Panc1 (cell line): ENCODE data around the gene ISLR. TPM values are rescaled to one million over a fixed set of nuclear protein-coding genes. Genes with fewer than 3 reads are reported as not detected.

Experiments used
- ATAC-seq: fragments of 200-7000 bp; cut with Tn5 transposase; 2 replicates; pipeline ENCODE4 v1.9.1; 2020; ENCODE audit warnings: mild to moderate bottlenecking, moderate library complexity
- BruUV-seq: library from RNA; stranded (reverse); fragments of 400-500 nt; replicated peaks from 2 replicates; lab custom pipeline; 2021; lab: Mats Ljungman, UMichigan
- CTCF ChIA-PET: fragments of 300-600 bp; sonication (Branson Sonifier 250); formaldehyde crosslinking; loops from one replicate; lab custom pipeline; 2022; ENCODE audit warnings: antibody characterized with exemption; lab: Charles Lee
- POLR2A ChIA-PET: fragments of 300-600 bp; sonication (Branson Sonifier 250); formaldehyde crosslinking; loops from one replicate; lab custom pipeline; 2022; ENCODE audit warnings: antibody characterized with exemption; lab: Charles Lee
- DNase-seq: peaks from one replicate; pipeline ENCODE4 v3.0.0-alpha.2; 2010; ENCODE audit warnings: low read depth, low spot score
- H3K27ac ChIP-seq: 2 replicates; pipeline ENCODE4 v1.5.1; 2011; ENCODE audit warnings: mild to moderate bottlenecking, low read length, inconsistent platforms
- H3K27me3 ChIP-seq: fragments of 200-500 bp; sonication (Bioruptor generic); 2 replicates; pipeline ENCODE4 v1.6.0; 2014; ENCODE audit warnings: low read length, inconsistent platforms; ENCODE audit not compliant: control insufficient read depth, insufficient read depth
- H3K36me3 ChIP-seq: fragments of 200-500 bp; sonication (Bioruptor generic); 2 replicates; pipeline ENCODE4 v1.5.1; 2014; ENCODE audit warnings: inconsistent platforms, mild to moderate bottlenecking, low read length, moderate library complexity; ENCODE audit not compliant: control insufficient read depth, insufficient read depth
- H3K4me1 ChIP-seq: 2 replicates; pipeline ENCODE4 v1.5.1; 2011; ENCODE audit warnings: inconsistent platforms, mild to moderate bottlenecking, low read length, moderate library complexity; ENCODE audit not compliant: control insufficient read depth, insufficient read depth
- H3K4me3 ChIP-seq, 2 experiments: 2 replicates each; pipeline ENCODE4 v1.5.1; 2011 to 2012; ENCODE audit warnings: low read depth in 2 of 2, low read length in 2 of 2, mild to moderate bottlenecking in 2 of 2, inconsistent platforms in 1 of 2, moderate library complexity in 1 of 2
- H3K9me3 ChIP-seq: fragments of 200-500 bp; sonication (Bioruptor generic); 2 replicates; pipeline ENCODE4 v1.5.1; 2014; ENCODE audit warnings: low read depth, mild to moderate bottlenecking, inconsistent platforms, low read length, moderate library complexity; ENCODE audit not compliant: control insufficient read depth, insufficient read depth
- POLR2AphosphoS5 ChIP-seq: IDR thresholded peaks from 2 replicates; pipeline ENCODE4 v1.6.1; 2012; ENCODE audit warnings: mild to moderate bottlenecking, low read depth, low read length, moderate library complexity
- SIN3A ChIP-seq: IDR thresholded peaks from 2 replicates; pipeline ENCODE4 v1.6.1; 2012; ENCODE audit warnings: low read depth, mild to moderate bottlenecking, low read length, moderate library complexity, borderline replicate concordance; ENCODE audit not compliant: insufficient read depth
- TCF7L2 ChIP-seq: IDR thresholded peaks from 2 replicates; pipeline ENCODE4 v1.6.1; 2011; ENCODE audit warnings: mild to moderate bottlenecking, low read depth, low read length, inconsistent platforms
- in situ Hi-C: cut with HindIII; loops from 2 replicates; pipeline ENCODE4 v1.10.0; 2016; ENCODE audit warnings: low sequenced_read_pairs, low pct_unique_long_range_greater_than_20kb
- intact Hi-C: fragments of 100-400 bp; cut with micrococcal nuclease; formaldehyde crosslinking; loops from one replicate; pipeline ENCODE4 v1.10.0; 2022; ENCODE audit not compliant: unreplicated experiment
- total RNA-seq: library from RNA; stranded (reverse); gene quantifications from one replicate; pipeline ENCODE4 v1.2.1, GENCODE V29; 2021; ENCODE audit not compliant: unreplicated experiment
- TF ChIP-seq, protein P1 (sequence below): fragments of 450-650 bp; IDR thresholded peaks from 2 replicates; pipeline ENCODE4 v1.5.1; 2017; ENCODE audit warnings: mild to moderate bottlenecking
- TF ChIP-seq, protein P2 (sequence below), 2 experiments: IDR thresholded peaks; 2 replicates each; pipeline ENCODE4 v1.6.1; 2011 to 2012; ENCODE audit warnings: low read depth in 2 of 2, control low read depth in 1 of 2, low read length in 1 of 2, mild to moderate bottlenecking in 1 of 2, moderate library complexity in 1 of 2; ENCODE audit not compliant: insufficient read depth in 1 of 2

ISLR gene
- total RNA-seq, 1 experiment from 2014 or later: 0.28 TPM

DNA sequence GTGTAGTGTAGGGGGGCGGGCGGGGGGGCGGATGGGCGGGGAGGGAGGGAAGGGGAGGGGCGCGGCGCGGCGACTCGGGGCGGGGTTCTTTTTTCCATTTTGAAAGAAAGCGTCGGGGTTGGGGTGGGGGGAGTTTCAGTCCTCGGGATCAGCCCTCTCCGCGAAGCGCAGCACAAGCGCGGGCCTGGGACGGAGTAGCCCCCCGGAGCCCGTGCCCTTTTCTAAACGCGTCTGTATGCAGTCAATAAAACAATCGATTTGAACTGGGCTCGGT lies 37.0 kb upstream of the ISLR start:
- DNase-seq: no peak
- ChIA-PET CTCF (interaction anchor here (1.0 kb wide), 1 partner anchor 164 kb away, joined by 3 read pairs; no protein-coding TSS in a partner anchor), POLR2A (no interaction called here)
- BruUV-seq: no TSS peak
- Histone ChIP-seq H3K4me3 (peak overlapping the region; percentile 54 to 58), H3K27ac (no peak overlapping the region), H3K27me3 (no peaks in the 10 kb centered on the region; the same call in 1 of the 2 replicates), H3K4me1 (no peaks in the 10 kb centered on the region; the same call in 1 of the 2 replicates), H3K36me3 (no peaks in the 10 kb centered on the region), H3K9me3 (no peaks in the 10 kb centered on the region)
- in situ Hi-C loops: no loop called here
- TF ChIP-seq, protein P1, sequence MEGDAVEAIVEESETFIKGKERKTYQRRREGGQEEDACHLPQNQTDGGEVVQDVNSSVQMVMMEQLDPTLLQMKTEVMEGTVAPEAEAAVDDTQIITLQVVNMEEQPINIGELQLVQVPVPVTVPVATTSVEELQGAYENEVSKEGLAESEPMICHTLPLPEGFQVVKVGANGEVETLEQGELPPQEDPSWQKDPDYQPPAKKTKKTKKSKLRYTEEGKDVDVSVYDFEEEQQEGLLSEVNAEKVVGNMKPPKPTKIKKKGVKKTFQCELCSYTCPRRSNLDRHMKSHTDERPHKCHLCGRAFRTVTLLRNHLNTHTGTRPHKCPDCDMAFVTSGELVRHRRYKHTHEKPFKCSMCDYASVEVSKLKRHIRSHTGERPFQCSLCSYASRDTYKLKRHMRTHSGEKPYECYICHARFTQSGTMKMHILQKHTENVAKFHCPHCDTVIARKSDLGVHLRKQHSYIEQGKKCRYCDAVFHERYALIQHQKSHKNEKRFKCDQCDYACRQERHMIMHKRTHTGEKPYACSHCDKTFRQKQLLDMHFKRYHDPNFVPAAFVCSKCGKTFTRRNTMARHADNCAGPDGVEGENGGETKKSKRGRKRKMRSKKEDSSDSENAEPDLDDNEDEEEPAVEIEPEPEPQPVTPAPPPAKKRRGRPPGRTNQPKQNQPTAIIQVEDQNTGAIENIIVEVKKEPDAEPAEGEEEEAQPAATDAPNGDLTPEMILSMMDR: no peak
- TF ChIP-seq, protein P2, sequence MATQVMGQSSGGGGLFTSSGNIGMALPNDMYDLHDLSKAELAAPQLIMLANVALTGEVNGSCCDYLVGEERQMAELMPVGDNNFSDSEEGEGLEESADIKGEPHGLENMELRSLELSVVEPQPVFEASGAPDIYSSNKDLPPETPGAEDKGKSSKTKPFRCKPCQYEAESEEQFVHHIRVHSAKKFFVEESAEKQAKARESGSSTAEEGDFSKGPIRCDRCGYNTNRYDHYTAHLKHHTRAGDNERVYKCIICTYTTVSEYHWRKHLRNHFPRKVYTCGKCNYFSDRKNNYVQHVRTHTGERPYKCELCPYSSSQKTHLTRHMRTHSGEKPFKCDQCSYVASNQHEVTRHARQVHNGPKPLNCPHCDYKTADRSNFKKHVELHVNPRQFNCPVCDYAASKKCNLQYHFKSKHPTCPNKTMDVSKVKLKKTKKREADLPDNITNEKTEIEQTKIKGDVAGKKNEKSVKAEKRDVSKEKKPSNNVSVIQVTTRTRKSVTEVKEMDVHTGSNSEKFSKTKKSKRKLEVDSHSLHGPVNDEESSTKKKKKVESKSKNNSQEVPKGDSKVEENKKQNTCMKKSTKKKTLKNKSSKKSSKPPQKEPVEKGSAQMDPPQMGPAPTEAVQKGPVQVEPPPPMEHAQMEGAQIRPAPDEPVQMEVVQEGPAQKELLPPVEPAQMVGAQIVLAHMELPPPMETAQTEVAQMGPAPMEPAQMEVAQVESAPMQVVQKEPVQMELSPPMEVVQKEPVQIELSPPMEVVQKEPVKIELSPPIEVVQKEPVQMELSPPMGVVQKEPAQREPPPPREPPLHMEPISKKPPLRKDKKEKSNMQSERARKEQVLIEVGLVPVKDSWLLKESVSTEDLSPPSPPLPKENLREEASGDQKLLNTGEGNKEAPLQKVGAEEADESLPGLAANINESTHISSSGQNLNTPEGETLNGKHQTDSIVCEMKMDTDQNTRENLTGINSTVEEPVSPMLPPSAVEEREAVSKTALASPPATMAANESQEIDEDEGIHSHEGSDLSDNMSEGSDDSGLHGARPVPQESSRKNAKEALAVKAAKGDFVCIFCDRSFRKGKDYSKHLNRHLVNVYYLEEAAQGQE (IDR thresholded peaks at IDR 0.05; ENCODE audit: insufficient read depth in 1 of 2, low read depth in 2 of 2, low read length in 1 of 2): no peak
- no peak for ATAC-seq
- intact Hi-C loops: no loop called here

DNA sequence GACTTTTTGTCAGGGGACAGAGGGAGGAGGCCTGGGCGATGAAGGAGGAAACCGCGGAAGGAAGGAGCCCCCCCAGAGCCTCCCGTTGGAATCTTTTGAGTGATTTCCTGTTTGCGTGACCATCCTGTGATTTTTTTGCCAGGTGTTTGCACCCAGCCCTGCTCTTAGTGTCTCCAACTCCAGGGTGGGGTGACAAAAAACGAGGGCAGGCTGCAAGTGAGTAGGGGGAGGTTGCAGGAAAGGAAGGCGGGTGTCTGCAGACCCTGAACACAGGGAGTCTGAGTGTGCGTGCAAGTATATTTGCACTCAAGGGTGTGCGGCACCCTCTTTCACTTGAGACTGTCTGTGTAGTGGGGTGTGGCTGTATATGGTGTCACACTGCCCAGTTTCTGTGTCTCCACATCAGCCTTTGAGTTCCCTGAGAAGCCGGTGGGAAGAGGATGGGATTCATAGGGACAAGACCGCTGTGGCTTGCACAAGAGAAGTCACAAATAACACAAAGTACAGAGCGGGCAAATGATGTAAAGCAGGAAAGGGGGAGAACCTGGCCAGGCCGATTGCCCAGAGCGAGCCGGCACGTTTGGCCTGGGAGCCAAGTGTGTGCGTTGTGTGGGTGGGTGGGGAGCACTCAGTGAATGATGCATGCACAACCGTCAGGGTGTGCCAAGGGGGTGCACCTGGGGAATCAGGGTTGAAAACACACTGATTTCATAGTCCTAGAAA lies 36.5 kb upstream of the ISLR start:
- ChIA-PET POLR2A (no interaction called here), CTCF (no interaction called here)
- no peak overlapping the region for H3K27ac ChIP-seq
- ATAC-seq: no peak
- TF ChIP-seq, protein P2 (IDR thresholded peaks at IDR 0.05; ENCODE audit: insufficient read depth in 1 of 2, low read depth in 2 of 2, low read length in 1 of 2): no peak
- TF ChIP-seq TCF7L2 (no peak), SIN3A (no peak), POLR2AphosphoS5 (no peak)
- TF ChIP-seq, protein P1: no peak
- H3K27me3 ChIP-seq: no peaks in the 10 kb centered on the region; the same call in 1 of the 2 replicates
- in situ Hi-C loops (no loop called here), intact Hi-C loops (no loop called here)
- peak overlapping the region; percentile 54 to 58 for H3K4me3 ChIP-seq
- BruUV-seq: no TSS peak
- DNase-seq: no peak
- no peaks in the 10 kb centered on the region for H3K9me3 ChIP-seq
- H3K4me1 ChIP-seq: no peaks in the 10 kb centered on the region; the same call in 1 of the 2 replicates
- no peaks in the 10 kb centered on the region for H3K36me3 ChIP-seq
